K562 (cell line): ENCODE results near the gene CIAO2B. TPM values are rescaled to one million over a fixed set of nuclear protein-coding genes. Genes with fewer than 3 reads are reported as not detected.

Source experiments
- BACH1 ChIP-seq: fragments of 200-800 bp; sonication (Bioruptor generic); IDR thresholded peaks from 2 replicates; pipeline ENCODE4 v1.6.1; 2016; ENCODE audit warnings: missing genetic modification characterization, missing compliant biosample characterization
- BCOR ChIP-seq: fragments of 450-650 bp; IDR thresholded peaks from 2 replicates; pipeline ENCODE4 v1.6.1; 2016
- DLX4 ChIP-seq: fragments of 250-450 bp; sonication (Bioruptor Pico); IDR thresholded peaks from 2 replicates; pipeline ENCODE4 v1.6.1; 2021; ENCODE audit warnings: mild to moderate bottlenecking
- FOSL1 ChIP-seq: fragments of 200-800 bp; sonication (Bioruptor generic); conservative IDR thresholded peaks from 2 replicates; pipeline ENCODE4 v1.6.1; 2016; ENCODE audit warnings: missing genetic modification characterization, missing compliant biosample characterization
- HIVEP1 ChIP-seq: fragments of 250-450 bp; sonication (Bioruptor Pico); IDR thresholded peaks from 2 replicates; pipeline ENCODE4 v1.4.0; 2020; ENCODE audit warnings: mild to moderate bottlenecking
- HNRNPH1 ChIP-seq: fragments of 200-400 bp; formaldehyde crosslinking; optimal IDR thresholded peaks from 2 replicates; pipeline ENCODE3; 2017; ENCODE audit warnings: low read depth, mild to moderate bottlenecking, low read length, moderate library complexity
- KLF16 ChIP-seq: IDR thresholded peaks from 2 replicates; pipeline ENCODE4 v1.6.1; 2016; ENCODE audit warnings: antibody characterized with exemption
- MTA1 ChIP-seq: fragments of 450-650 bp; IDR thresholded peaks from 2 replicates; pipeline ENCODE4 v1.6.1; 2017; ENCODE audit warnings: borderline replicate concordance
- NR1H2 ChIP-seq: sonication (generic); formaldehyde crosslinking; IDR thresholded peaks from 2 replicates; pipeline ENCODE4 v1.4.0; 2020; ENCODE audit warnings: mild to moderate bottlenecking, missing genetic modification reagents
- OTX1 ChIP-seq: fragments of 450-650 bp; formaldehyde crosslinking; IDR thresholded peaks from 2 replicates; pipeline ENCODE4 v1.4.0; 2022; ENCODE audit warnings: mild to moderate bottlenecking
- POU5F1 ChIP-seq: fragments of 150-350 bp; IDR thresholded peaks from 2 replicates; pipeline ENCODE4 v1.6.1; 2014; ENCODE audit warnings: borderline replicate concordance, low read length, low read depth, mild to moderate bottlenecking; ENCODE audit not compliant: partially characterized antibody
- PURB ChIP-seq: sonication (generic); formaldehyde crosslinking; IDR thresholded peaks from 2 replicates; pipeline ENCODE4 v1.9.0; 2021; ENCODE audit warnings: low read depth, mild to moderate bottlenecking, missing genetic modification reagents
- RBM22 ChIP-seq: fragments of 200-400 bp; formaldehyde crosslinking; IDR thresholded peaks from 2 replicates; pipeline ENCODE4 v1.6.1; 2018; ENCODE audit warnings: low read length, low read depth; ENCODE audit not compliant: poor library complexity, severe bottlenecking
- SMC3 ChIP-seq: conservative IDR thresholded peaks from 2 replicates; pipeline ENCODE4 v1.6.1; 2011; ENCODE audit warnings: low read depth, low read length, improper control_type of control experiment; ENCODE audit not compliant: insufficient read depth
- TCF3 ChIP-seq: sonication (generic); formaldehyde crosslinking; IDR thresholded peaks from 2 replicates; pipeline ENCODE4 v1.4.0; 2020; ENCODE audit warnings: mild to moderate bottlenecking, missing genetic modification reagents
- TCFL5 ChIP-seq: fragments of 250-450 bp; sonication (Bioruptor Pico); conservative IDR thresholded peaks from 2 replicates; pipeline ENCODE4 v1.6.1; 2021; ENCODE audit warnings: mild to moderate bottlenecking, moderate library complexity, matching md5 sums
- TSHZ1 ChIP-seq: fragments of 250-450 bp; sonication (Bioruptor Pico); IDR thresholded peaks from 2 replicates; pipeline ENCODE4 v1.4.0; 2020; ENCODE audit warnings: mild to moderate bottlenecking, moderate library complexity
- ZNF232 ChIP-seq: sonication (generic); formaldehyde crosslinking; IDR thresholded peaks from 2 replicates; pipeline ENCODE4 v1.8.0; 2022; ENCODE audit warnings: mild to moderate bottlenecking, missing genetic modification reagents
- ZNF239 ChIP-seq: fragments of 250-450 bp; sonication (Bioruptor Pico); IDR thresholded peaks from 2 replicates; pipeline ENCODE4 v1.4.0; 2020; ENCODE audit warnings: mild to moderate bottlenecking
- ZNF41 ChIP-seq: fragments of 250-450 bp; sonication (Bioruptor Pico); conservative IDR thresholded peaks from 2 replicates; pipeline ENCODE4 v1.4.0; 2020; ENCODE audit warnings: mild to moderate bottlenecking
- ZNF740 ChIP-seq, 3 experiments: fragments of 200-800 bp in 1 of 3; sonication (Bioruptor generic) in 1 of 3; sonication (generic) in 1 of 3; formaldehyde crosslinking in 1 of 3; IDR thresholded peaks; 2 replicates each; pipeline versions ENCODE4 v1.6.1 to v1.8.0; 2016 to 2022; ENCODE audit warnings: mild to moderate bottlenecking in 2 of 3, missing compliant biosample characterization in 2 of 3, missing genetic modification characterization in 2 of 3, missing genetic modification reagents in 1 of 3
- ZNF785 ChIP-seq: fragments of 250-450 bp; sonication (Bioruptor Pico); IDR thresholded peaks from 2 replicates; pipeline ENCODE4 v1.4.0; 2020; ENCODE audit warnings: mild to moderate bottlenecking
- polyA plus RNA-seq, 8 experiments: library from polyadenylated mRNA; depleted of rRNA in 4 of 8; stranded (reverse) in 5 of 8; unstranded in 3 of 8; fragments of >200 nt; fragmentation: Nextera tagmentation in 2 of 8; fragmentation: Illumina TruSeq in 1 of 8; extraction: Ambion mirVana in 2 of 8; extraction: Trizol in 1 of 8; gene quantifications; 2 replicates each; pipeline versions ENCODE4 v1.2.1 to v1.2.3, GENCODE V29; 2011 to 2014; ENCODE audit warnings: inconsistent platforms in 1 of 8, missing spikeins in 1 of 8
- total RNA-seq, 7 experiments: library from RNA; depleted of rRNA in 6 of 7; stranded (reverse); fragments of >200 nt in 6 of 7; fragmentation: Illumina TruSeq in 2 of 7; extraction: Trizol in 2 of 7; gene quantifications; 2 replicates each; pipeline versions ENCODE4 v1.2.1 to v1.2.3, GENCODE V29; 2011 to 2021; ENCODE audit warnings: low replicate concordance in 1 of 7
- TF ChIP-seq, protein P1 (sequence below): fragments of 250-450 bp; sonication (Bioruptor Pico); IDR thresholded peaks from 2 replicates; pipeline ENCODE4 v1.8.0; 2022; ENCODE audit warnings: inconsistent platforms

CIAO2B gene
- total and polyA plus RNA-seq, 9 of the 15 experiments (the other 6 are each of a cell fraction or from before 2014, with no cell fraction given), result 86.8 to 182 (median 113) TPM

- no peak for TF ChIP-seq ZNF740 (CRISPR knock-in tag; IDR thresholded peaks at IDR 0.05)
- no peak; a peak in 1 of 4 replicates for TF ChIP-seq ZNF740 (tag; IDR thresholded peaks at IDR 0.05)
- TF ChIP-seq, protein P1, sequence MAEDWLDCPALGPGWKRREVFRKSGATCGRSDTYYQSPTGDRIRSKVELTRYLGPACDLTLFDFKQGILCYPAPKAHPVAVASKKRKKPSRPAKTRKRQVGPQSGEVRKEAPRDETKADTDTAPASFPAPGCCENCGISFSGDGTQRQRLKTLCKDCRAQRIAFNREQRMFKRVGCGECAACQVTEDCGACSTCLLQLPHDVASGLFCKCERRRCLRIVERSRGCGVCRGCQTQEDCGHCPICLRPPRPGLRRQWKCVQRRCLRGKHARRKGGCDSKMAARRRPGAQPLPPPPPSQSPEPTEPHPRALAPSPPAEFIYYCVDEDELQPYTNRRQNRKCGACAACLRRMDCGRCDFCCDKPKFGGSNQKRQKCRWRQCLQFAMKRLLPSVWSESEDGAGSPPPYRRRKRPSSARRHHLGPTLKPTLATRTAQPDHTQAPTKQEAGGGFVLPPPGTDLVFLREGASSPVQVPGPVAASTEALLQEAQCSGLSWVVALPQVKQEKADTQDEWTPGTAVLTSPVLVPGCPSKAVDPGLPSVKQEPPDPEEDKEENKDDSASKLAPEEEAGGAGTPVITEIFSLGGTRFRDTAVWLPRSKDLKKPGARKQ, result no peak
- no peak for TF ChIP-seq RBM22
- no peak for TF ChIP-seq PURB (CRISPR knock-in tag)
- no peak for TF ChIP-seq TSHZ1 (CRISPR knock-in tag)
- no peak for TF ChIP-seq POU5F1
- no peak for TF ChIP-seq SMC3
- TF ChIP-seq ZNF785, result no peak
- no peak for TF ChIP-seq DLX4 (CRISPR knock-in tag)
- 0 out of 2 replicates have a peak, but pooled peaks have one; percentile 23 for TF ChIP-seq MTA1
- TF ChIP-seq FOSL1 (tag), result peak; percentile 95
- no peak for TF ChIP-seq NR1H2 (CRISPR knock-in tag)
- TF ChIP-seq OTX1 (CRISPR knock-in tag), result no peak
- no peak for TF ChIP-seq HNRNPH1
- no peak; the same call in 1 of the 2 replicates for TF ChIP-seq TCF3 (CRISPR knock-in tag)
- no peak for TF ChIP-seq ZNF239 (CRISPR knock-in tag)
- TF ChIP-seq KLF16, result no peak
- peak; percentile 49; the same call in 1 of the 2 replicates for TF ChIP-seq ZNF41 (CRISPR knock-in tag)
- no peak for TF ChIP-seq HIVEP1
- TF ChIP-seq BACH1 (tag), result peak; percentile 82; the same call in 1 of the 2 replicates
- TF ChIP-seq BCOR, result no peak
- no peak for TF ChIP-seq ZNF232
- no peak for TF ChIP-seq TCFL5 (CRISPR knock-in tag)
Observed at GRCh38 chr16:66899945-66900710, 34.1 kb downstream of the CIAO2B start (continued).
